ENCODE data around the gene CCDC90B. TPM values are rescaled to one million over a fixed set of nuclear protein-coding genes. Genes with fewer than 3 reads are reported as not detected.
A peak's percentile ranks its signal among the peaks of the same experiment; 100 is the strongest.

Gene CCDC90B
- total and polyA plus RNA-seq, 2 of the 13 experiments (the other 11 are each of a cell fraction or from before 2014, with no cell fraction given) = 17.1 to 46.1 TPM

GRCh38 chr11:83285771-83286528 is at the start of gene CCDC90B (continued):
- TF ChIP-seq ZNF710 (CRISPR knock-in tag; IDR thresholded peaks at IDR 0.05; ENCODE audit: borderline replicate concordance) = no peak
- TF ChIP-seq ZNF318 (CRISPR knock-in tag; IDR thresholded peaks at IDR 0.05) = no peak
- TF ChIP-seq DBP (CRISPR knock-in tag; IDR thresholded peaks at IDR 0.05; ENCODE audit: not compliant biosample characterization) = no peak
- TF ChIP-seq ZSCAN12 (CRISPR knock-in tag; IDR thresholded peaks at IDR 0.05) = no peak
- no peak for TF ChIP-seq FOXP1 (IDR thresholded peaks at IDR 0.05)
- no peak for TF ChIP-seq FOXP1 (CRISPR knock-in tag; IDR thresholded peaks at IDR 0.05)
- TF ChIP-seq ARNT2 (CRISPR knock-in tag; IDR thresholded peaks at IDR 0.05; ENCODE audit: low read depth) = no peak
- no peak for TF ChIP-seq PAF1 (CRISPR knock-in tag; IDR thresholded peaks at IDR 0.05)
- no peak for TF ChIP-seq ZMAT5 (CRISPR knock-in tag; IDR thresholded peaks at IDR 0.05; ENCODE audit: borderline replicate concordance, low read depth)
- TF ChIP-seq SIN3A (IDR thresholded peaks at IDR 0.05; ENCODE audit: borderline replicate concordance, low read depth, low read length) = peak; percentile 77; the same call in 1 of the 2 replicates
- peak; percentile 90; the same call in 1 of the 2 replicates for TF ChIP-seq ZNF543 (CRISPR knock-in tag; IDR thresholded peaks at IDR 0.05)
- no peak for TF ChIP-seq TCF7L2 (IDR thresholded peaks at IDR 0.05; ENCODE audit: low read depth, low read length)
- no peak; the same call in 1 of the 2 replicates for TF ChIP-seq GLI4 (CRISPR knock-in tag; IDR thresholded peaks at IDR 0.05; ENCODE audit: borderline replicate concordance)
- peak; percentile 65; the same call in 1 of the 2 replicates for TF ChIP-seq MEF2D (CRISPR knock-in tag; IDR thresholded peaks at IDR 0.05)

All from HepG2 (cell line).